Pancreas (tissue), 10 donors: ENCODE results near the gene P2RY12. TPM values are rescaled to one million over a fixed set of nuclear protein-coding genes. Genes with fewer than 3 reads are reported as not detected.

Experiments used
- ATAC-seq, 4 donors: fragments of 200-7000 bp; cut with Tn5 transposase; one replicate each; pipeline versions ENCODE4 v1.8.0 to v1.9.1; 2020; ENCODE audit warnings: mild to moderate bottlenecking in 4 of 4, moderate library complexity in 4 of 4
- DNase-seq, 6 donors: peaks; one replicate each; pipeline ENCODE4 v3.0.0-alpha.2; 2020
- FAIRE-seq: peaks from 2 replicates; lab custom pipeline; 2012; peaks lifted over from hg19 to GRCh38; lab: Jason Lieb, UNC
- H3K27ac ChIP-seq, 4 donors: fragments of 200-600 bp; sonication (generic); 1 replicate in 3 of 4; 2 replicates in 1 of 4; pipeline versions ENCODE4 v1.5.0 to v1.8.0; 2020
- H3K27me3 ChIP-seq, 4 donors: fragments of 200-600 bp; one replicate each; pipeline ENCODE4 v1.8.0; 2021
- H3K36me3 ChIP-seq, 3 donors: fragments of 200-600 bp; sonication (generic) in 1 of 3; one replicate each; pipeline versions ENCODE4 v1.5.0 to v1.8.0; 2020 to 2021
- H3K4me1 ChIP-seq, 3 donors: fragments of 200-600 bp; one replicate each; pipeline ENCODE4 v1.8.0; 2021
- H3K4me3 ChIP-seq, 4 donors: fragments of 200-600 bp; sonication (generic) in 2 of 4; one replicate each; pipeline versions ENCODE4 v1.5.0 to v1.8.0; 2020 to 2021
- H3K9me3 ChIP-seq, 4 donors: fragments of 200-600 bp; one replicate each; pipeline ENCODE4 v1.8.0; 2021
- WGBS, 2 donors: extraction: QIAGEN DNeasy Blood & Tissue Kit; methylation state at CpG; one replicate each; pipeline ENCODE4 v1.1.7; 2013; 5-methylcytosine and 5-hydroxymethylcytosine counted together
- intact Hi-C, 3 donors: fragments of 100-400 bp; cut with DNase I; formaldehyde crosslinking; loops; one replicate each; pipeline versions ENCODE4 v1.11.1 to v1.14.2; 2022
- polyA plus RNA-seq, 2 donors: library from polyadenylated mRNA; stranded (reverse); fragments of 200-250 nt; gene quantifications; one replicate each; pipeline ENCODE4 v1.2.3, GENCODE V29; 2013
- total RNA-seq, 6 donors: library from RNA; stranded (reverse); fragmentation: NEBNext Ultra II Directional in 4 of 6; extraction: Animal tissue kit (Norgen Biotek cat#: 25700) in 4 of 6; gene quantifications; one replicate each; pipeline versions ENCODE4 v1.2.1 to v1.2.4, GENCODE V29; 2021 to 2023
- TF ChIP-seq, protein P1 (sequence below), 4 donors: fragments of 200-600 bp; sonication (generic) in 3 of 4; IDR thresholded peaks; one replicate each; pipeline versions ENCODE4 v1.5.0 to v1.8.0; 2021; ENCODE audit warnings: antibody characterized with exemption in 4 of 4
- donor health status: healthy with polysubstance abuse.
- donor health status: DM: no; HTN: no; CAD: no; lungs with moderate emphysema.
- donor health status: DM: no; HTN: no; CAD: no.
- donor health status: control.
- donor health status: control.
- donor health status: Bipolar disorder and iron deficiency.
- donor health status: DM: yes; HTN: yes; CAD: no.
- donor health status: DM: no; HTN: no; CAD: no.
- donor health status: DM: no; HTN: no; CAD: no.
- donor health status: DM: yes; HTN: yes; CAD: no.

Gene P2RY12
- total and polyA plus RNA-seq, 8 donors = 0.19 to 3.0 (median 0.33) TPM; not detected in 1

DNA sequence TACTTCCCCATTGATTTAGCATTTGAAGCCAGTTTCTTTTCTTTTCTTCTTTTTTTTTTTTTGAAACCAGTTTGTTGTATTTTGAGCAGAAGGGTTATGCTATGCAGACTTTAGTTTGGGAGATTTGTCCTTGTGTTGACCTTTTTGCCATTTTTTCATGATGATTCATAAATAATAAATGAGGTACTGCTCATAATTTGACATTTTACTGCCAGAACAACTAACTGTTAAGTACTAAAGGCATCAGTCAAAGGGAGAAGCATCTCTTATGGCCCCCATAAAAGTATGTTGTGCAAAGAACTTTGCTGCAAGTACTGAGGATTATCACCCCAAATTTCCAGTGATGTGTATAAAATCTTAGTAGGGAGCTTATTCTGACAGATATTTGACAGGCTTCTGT, 66.2 kb downstream of the P2RY12 start:
- DNase-seq (no peak), FAIRE-seq (no peak), ATAC-seq (no peak)
- H3K27ac ChIP-seq = no peak overlapping the region
- intact Hi-C loops = no loop called here
- TF ChIP-seq, protein P1, sequence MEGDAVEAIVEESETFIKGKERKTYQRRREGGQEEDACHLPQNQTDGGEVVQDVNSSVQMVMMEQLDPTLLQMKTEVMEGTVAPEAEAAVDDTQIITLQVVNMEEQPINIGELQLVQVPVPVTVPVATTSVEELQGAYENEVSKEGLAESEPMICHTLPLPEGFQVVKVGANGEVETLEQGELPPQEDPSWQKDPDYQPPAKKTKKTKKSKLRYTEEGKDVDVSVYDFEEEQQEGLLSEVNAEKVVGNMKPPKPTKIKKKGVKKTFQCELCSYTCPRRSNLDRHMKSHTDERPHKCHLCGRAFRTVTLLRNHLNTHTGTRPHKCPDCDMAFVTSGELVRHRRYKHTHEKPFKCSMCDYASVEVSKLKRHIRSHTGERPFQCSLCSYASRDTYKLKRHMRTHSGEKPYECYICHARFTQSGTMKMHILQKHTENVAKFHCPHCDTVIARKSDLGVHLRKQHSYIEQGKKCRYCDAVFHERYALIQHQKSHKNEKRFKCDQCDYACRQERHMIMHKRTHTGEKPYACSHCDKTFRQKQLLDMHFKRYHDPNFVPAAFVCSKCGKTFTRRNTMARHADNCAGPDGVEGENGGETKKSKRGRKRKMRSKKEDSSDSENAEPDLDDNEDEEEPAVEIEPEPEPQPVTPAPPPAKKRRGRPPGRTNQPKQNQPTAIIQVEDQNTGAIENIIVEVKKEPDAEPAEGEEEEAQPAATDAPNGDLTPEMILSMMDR (IDR thresholded peaks at IDR 0.05) = no peak
- H3K36me3 ChIP-seq = no peaks in the 10 kb centered on the region
- H3K4me3 ChIP-seq = no peak overlapping the region
- H3K27me3 ChIP-seq = no peaks in the 10 kb centered on the region
- no peaks in the 10 kb centered on the region for H3K4me1 ChIP-seq
- no peaks in the 10 kb centered on the region for H3K9me3 ChIP-seq

DNA sequence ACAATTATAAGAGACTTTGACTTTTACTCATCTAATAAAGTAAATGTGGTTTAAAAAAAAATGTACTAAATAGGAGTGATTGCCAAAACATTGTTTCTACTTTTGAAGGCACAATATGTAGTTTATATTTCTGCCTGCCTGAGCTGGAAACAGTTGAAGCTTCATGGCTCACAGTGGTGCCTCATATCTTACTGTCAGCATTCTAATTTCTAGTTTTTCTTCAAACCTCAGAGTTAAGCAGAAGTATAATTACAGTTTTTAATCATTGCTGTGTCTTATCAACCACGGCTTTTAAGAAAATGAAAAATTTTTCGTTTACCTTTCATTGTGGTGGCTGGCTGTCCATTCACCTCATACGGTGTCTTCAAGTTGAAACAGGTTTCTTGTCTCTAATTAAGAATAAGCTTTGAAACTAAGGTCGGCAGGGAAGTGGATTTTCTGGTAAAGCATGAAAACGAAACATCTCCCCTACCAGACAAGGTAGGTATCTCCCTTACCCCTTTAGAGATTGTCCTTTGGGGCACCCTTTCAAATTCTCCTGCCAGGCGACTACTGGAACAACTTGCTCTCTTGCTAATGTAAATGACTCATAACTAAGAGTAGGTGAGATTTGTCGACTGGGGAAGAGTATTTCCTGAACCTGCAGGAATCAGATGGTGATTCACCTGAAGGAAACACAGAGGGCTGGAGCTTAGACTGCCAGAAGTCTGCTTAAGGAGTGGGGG, 68.1 kb downstream of the P2RY12 start, which contains the start of gene GPR87:
Gene GPR87 (minus strand): TSS at position 554 of the 725 bp plus-strand sequence. CDS start 16,720 bp downstream, outside the sequence.
- DNase-seq = no peak
- Histone ChIP-seq H3K4me3 (no peak within 1 kb of the TSS), H3K27me3 (no peaks in the 10 kb centered on the region), H3K27ac (no peak within 1 kb of the TSS), H3K4me1 (no peaks in the 10 kb centered on the region), H3K9me3 (no peaks in the 10 kb centered on the region), H3K36me3 (no peaks in the 10 kb centered on the region)
- WGBS, 2 donors = 61 to 63% methylated on average over 7 of the region's 7 CpGs
- FAIRE-seq = no peak
- TF ChIP-seq, protein P1 (IDR thresholded peaks at IDR 0.05) = no peak
- ATAC-seq = peak in 1 of 4 donors; percentile 43
- intact Hi-C loops = no loop called here

DNA sequence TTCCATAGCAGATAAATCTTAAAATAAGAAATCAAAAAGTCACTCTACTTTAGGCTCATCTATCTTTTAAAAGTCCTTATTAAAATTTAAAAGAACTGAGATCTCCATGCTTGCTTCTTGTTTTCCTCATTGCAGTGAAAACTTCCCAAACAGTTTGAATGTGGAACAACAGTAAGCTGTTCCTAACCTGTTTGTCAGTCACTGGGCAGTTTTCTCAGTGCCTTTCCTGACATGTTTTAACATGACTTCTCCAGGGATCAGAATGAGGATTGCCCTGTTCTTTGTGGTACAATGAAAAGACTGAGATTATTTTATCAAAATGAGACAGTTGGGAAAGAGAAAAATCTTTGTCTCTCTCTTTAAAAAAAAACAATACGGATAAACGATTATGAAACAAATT, 68.7 kb downstream of the P2RY12 start:
- no peaks in the 10 kb centered on the region for H3K27me3 ChIP-seq
- H3K4me3 ChIP-seq = no peak overlapping the region
- H3K27ac ChIP-seq = no peak overlapping the region
- intact Hi-C loops = no loop called here
- H3K36me3 ChIP-seq = no peaks in the 10 kb centered on the region
- FAIRE-seq (no peak), ATAC-seq (no peak), DNase-seq (no peak)
- WGBS, 2 donors = 87 to 90% methylated on average over 2 of the region's 2 CpGs
- H3K9me3 ChIP-seq = no peaks in the 10 kb centered on the region
- H3K4me1 ChIP-seq = no peaks in the 10 kb centered on the region
- TF ChIP-seq, protein P1 (IDR thresholded peaks at IDR 0.05) = no peak

DNA sequence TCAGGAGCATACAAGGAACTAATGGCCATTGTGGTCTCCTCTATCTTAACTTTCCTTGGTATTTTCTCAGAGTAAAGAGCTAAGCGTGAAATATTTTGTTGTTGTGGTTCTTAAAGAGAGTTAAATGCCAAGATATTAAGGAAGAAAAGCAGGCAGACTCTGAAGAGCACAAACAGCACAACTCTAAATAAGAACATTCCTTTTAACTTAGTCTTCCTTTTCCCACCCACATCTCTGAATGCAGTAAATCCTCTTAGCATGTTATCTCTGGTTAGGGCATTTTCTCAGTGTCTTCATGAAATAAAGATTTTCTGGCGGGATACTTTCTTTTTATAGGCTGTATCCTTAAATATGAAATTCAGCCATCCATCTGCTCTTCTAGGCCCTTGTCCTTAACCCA, 69.4 kb downstream of the P2RY12 start:
- H3K4me1 ChIP-seq = no peaks in the 10 kb centered on the region
- no peaks in the 10 kb centered on the region for H3K36me3 ChIP-seq
- FAIRE-seq (no peak), DNase-seq (no peak), ATAC-seq (no peak)
- TF ChIP-seq, protein P1 (IDR thresholded peaks at IDR 0.05) = no peak
- no peak overlapping the region for H3K27ac ChIP-seq
- 79 to 90% methylated on average over 2 of the region's 2 CpGs for WGBS, 2 donors
- H3K9me3 ChIP-seq = no peaks in the 10 kb centered on the region
- no peak overlapping the region for H3K4me3 ChIP-seq
- intact Hi-C loops = no loop called here
- no peaks in the 10 kb centered on the region for H3K27me3 ChIP-seq

DNA sequence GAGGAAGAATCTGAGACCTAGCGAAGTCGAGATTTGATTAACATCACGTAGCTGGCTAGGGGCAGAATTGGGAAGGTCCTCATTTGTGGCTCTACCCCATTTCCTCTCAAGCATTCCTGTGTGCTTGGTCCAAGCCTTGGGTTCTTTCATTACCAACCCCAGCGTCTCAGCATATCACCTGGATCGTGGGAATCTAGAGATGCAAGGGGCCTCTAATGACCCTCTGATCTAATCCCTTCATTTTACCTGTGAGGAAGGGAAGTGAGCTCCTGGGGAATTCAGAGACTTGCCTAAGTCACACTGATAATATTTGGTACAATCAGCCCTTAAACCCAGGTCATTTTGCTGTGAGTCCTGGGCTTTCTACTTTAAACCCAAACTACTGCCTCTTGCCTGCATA, 70.0 kb downstream of the P2RY12 start:
- H3K36me3 ChIP-seq = no peaks in the 10 kb centered on the region
- no peak overlapping the region for H3K4me3 ChIP-seq
- no peaks in the 10 kb centered on the region for H3K4me1 ChIP-seq
- ATAC-seq (no peak), DNase-seq (no peak), FAIRE-seq (no peak)
- TF ChIP-seq, protein P1 (IDR thresholded peaks at IDR 0.05) = no peak
- no peaks in the 10 kb centered on the region for H3K9me3 ChIP-seq
- intact Hi-C loops = no loop called here
- no peaks in the 10 kb centered on the region for H3K27me3 ChIP-seq
- 91 to 95% methylated on average over 5 of the region's 5 CpGs for WGBS, 2 donors
- no peak overlapping the region for H3K27ac ChIP-seq
